ENCODE data around the gene CREB3L2. TPM values are rescaled to one million over a fixed set of nuclear protein-coding genes. Genes with fewer than 3 reads are reported as not detected.
A peak's percentile ranks its signal among the peaks of the same experiment; 100 is the strongest.
"Not testable (repeated sequence)": the region's sequence is repeated elsewhere in the genome, so short reads cannot be mapped to it uniquely, and the experiment has no call there.

Gene CREB3L2
- total RNA-seq, 1 experiment from 2014 or later: 9.0 TPM

DNA sequence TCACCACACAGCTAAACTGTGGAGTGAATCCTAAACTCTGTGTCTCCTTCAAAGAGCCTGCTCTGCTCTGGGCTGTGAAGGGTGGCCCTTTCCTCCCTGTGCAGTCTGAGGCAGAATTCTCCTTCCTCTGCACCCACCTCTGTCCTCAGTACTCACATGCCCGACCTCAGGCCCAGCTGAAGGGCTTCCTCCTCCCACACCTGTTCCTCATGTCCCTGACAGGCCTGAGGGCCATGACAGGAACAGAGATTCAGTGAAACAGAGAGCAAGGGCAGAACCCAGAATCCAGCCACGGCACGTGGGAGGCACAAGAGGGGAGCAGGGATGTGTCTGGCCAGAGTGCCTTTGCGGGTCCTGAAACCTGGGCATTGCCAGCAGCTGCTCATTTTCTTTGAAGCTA lies 13.9 kb downstream of the CREB3L2 start:
- no peak for DNase-seq (ENCODE audit: low read depth)

DNA sequence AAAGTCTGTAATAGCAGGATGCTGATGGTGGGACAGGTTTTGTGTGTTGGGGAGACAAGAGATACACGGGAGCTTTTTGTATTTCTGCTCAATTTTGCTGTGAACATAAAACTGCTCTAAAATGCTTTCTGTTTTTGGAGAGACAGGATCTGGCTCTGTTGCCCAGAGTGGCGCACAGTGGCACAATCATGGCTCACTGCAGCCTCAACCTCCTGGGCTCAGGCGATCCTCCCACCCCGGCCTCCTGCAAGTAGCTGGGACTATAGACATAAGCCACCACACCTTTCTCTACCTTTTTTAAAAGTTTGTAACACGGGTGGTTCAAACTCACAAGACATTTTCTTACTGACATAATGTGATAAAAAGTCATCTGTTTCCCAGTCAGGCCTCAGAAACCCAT lies 14.3 kb downstream of the CREB3L2 start:
- no peak for DNase-seq (ENCODE audit: low read depth)

DNA sequence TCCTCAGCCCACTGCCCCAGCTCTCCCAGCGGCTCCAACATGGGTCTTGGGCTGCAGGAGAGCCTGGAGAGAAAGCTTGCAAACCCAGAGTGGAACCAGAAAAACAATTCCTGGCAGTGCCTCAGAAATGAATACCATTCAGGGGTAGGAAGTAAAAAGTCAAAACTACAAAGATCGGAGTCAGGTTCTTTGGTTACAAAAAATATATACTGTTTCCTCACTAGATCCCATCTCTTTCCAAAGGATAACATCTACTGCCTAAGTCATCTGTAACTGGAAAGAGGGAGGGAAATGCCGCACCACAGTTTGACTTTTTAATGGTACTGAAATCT lies 14.9 kb downstream of the CREB3L2 start:
- DNase-seq (ENCODE audit: low read depth): no peak

GRCh38 chr7:137986252-137987017 lies 15.5 kb downstream of the CREB3L2 start:
- peak; percentile 61 for DNase-seq (ENCODE audit: low read depth)

DNA sequence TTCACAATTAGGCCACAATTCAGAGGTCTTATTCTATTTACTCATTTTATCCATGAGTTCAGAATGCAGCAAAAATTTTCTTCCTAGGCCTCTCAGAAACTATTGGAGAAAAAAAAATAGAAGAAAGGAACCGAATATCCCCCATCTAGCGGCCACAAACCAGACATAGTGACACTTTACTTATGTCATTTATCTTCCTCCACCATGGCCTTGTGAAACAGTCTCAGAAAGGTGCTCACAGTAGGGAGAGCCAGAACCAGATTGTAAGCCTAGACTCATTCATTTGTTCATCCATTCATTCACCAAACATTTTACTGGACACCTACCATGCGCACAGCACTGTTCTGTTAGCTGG lies 16.0 kb downstream of the CREB3L2 start:
- DNase-seq (ENCODE audit: low read depth): no peak

- no peak for DNase-seq (ENCODE audit: low read depth)
These were observed 16.5 kb downstream of the CREB3L2 start for GRCh38 chr7:137985253-137985896.

DNA sequence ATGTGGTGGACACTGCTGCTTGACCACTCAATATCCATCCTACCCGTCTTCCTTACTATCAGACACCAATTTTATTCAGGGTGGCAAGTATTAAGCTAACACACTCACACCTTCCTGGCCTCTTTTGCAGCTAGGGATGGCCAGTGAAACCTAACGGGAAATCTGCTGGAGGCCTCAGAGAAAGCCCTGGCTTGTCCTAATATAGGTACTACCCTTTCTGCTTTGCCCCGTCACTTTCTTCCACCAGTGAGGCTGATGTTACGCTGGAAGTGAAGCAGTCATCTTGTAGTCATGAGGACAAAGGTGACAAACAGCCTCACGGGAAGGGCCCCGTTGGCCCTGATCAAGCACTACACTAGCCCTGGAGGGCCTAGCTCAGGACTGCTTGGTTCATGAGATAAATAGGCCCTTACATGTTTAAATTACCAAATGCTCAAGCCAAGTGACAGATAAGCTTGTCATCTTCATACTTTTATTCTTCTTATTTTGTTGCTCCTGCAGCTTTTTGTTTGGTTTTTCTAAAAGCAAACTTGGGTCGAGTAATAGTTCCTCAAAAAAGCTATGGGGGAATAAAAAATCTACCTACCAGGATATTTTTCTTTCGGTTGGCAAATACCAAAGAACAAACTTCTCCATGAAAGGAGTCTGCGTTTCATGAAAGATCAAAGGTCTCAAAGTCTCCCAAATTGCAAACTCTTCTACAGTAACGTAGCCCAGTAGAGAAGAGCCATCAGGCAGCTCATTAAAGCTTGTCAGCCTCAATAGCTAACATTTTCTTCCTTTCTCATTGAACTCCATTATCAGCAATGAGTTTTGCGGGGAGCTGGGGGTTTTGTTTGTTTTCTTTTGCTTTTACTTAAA lies 17.5 kb downstream of the CREB3L2 start:
- no peak for DNase-seq (ENCODE audit: low read depth)

DNA sequence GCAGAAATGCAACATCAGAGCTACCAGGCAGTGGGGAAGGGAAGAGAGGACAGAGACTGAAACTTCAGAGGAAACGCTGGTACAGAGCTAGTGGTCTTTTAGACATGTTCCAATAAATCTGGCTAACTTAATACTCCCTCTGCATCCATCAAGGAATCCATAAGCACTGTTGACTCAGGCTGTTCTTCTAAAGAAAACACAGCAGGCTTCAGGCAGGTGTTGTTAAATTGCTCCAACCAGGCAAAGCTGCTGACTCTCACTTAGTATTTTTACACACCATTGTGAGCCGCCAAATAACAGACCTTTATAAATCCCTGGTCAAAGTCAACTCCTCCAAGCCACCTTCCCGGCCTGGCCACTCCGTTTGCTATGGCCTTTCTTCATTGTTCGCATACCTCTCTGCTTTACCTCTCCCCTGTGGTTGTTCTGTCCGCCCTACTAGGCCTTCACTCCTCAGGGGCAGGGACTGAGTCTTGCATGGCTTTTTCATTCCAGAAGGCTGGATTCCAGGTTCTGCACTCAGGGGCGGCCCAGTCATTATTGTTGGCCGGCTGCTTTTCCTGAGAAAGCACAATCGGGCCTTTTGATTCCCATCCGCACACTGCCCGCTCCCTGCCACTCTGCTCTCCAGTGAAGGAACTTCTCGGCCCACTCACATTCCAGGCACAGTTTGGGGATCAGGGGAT lies 18.4 kb downstream of the CREB3L2 start:
- no peak for DNase-seq (ENCODE audit: low read depth)

DNA sequence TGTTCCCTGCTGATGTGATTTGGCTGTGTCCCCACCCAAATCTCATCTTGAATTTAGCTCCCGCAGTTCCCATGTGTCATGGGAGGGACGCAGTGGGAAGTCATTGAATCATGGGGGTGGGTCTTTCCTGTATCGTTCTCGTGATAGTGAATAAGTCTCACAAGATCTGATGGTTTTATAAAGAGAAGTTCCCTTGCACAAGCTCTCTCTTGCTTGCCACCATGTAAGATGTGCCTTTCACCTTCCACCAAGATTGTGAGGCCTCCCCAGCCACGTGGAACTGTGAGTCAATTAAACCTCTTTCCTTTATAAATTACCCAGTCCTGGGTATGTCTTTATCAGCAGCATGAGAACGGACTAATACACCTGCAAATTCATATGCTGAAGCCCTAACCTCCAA lies 19.5 kb downstream of the CREB3L2 start:
- DNase-seq (ENCODE audit: low read depth): not testable (repeated sequence)

DNA sequence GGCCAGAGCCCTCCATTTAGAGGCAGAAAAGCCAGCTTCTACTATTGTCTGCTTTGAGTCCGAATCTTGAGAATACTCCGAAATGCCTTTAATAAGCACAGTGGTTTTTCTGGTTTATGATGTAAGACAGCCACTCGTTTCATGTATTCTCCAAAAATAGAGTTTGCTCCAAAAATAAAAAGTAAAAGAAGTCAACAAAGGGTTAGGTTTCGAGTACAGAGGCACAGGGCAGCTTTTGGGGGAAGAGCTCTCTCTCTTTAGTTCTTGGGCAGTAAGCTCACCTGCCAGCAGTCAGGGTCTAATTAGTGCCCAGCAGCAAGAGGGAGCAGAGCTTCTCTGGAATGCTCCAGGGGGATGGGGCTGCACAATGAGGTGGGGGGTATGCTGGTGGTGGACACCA lies 20.2 kb downstream of the CREB3L2 start:
- DNase-seq (ENCODE audit: low read depth): no peak

- no peak for DNase-seq (ENCODE audit: low read depth)
These were observed 20.7 kb downstream of the CREB3L2 start for GRCh38 chr7:137981175-137981574.

- DNase-seq (ENCODE audit: low read depth): no peak
These were observed 21.6 kb downstream of the CREB3L2 start for GRCh38 chr7:137980308-137980707.

DNA sequence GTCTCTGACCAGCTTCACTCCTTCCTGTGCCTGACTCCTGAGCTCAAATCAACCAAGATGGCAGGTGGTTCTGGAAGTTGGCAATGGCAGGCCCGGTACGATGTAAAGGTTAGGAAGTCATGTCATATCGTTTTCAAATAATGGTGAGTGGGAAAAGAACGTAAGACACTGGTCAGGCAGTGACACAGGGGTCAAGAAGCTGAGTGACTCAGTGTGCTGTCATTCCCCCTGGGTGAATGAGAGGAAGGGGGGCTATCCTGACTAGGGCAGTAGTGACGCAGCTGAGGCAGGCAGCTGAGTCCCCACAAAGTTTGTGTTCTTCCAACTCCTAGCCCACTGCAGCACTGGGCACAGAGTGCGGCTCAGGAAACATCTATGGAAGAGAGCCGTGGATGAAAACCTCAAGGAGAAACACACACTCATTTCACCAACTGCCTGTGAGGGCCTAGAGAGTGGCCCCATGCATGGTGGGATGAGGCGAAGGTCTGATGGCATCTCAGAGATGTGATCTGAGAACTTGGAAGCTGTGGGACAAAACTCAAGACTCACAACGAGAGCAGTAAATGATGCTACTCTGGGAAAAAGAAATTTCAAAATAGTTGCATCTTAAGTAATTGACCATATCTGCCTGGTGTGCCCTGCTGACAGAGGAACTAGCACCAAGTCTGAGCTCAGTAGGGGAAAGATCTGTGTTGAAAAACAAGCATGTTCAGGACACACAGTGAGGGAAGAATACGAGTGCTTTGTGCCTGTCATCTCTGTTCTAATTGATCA lies 23.2 kb downstream of the CREB3L2 start:
- peak; percentile 88 for DNase-seq (ENCODE audit: low read depth)

GRCh38 chr7:137977173-137977572 lies 24.7 kb downstream of the CREB3L2 start:
- DNase-seq (ENCODE audit: low read depth): no peak

DNA sequence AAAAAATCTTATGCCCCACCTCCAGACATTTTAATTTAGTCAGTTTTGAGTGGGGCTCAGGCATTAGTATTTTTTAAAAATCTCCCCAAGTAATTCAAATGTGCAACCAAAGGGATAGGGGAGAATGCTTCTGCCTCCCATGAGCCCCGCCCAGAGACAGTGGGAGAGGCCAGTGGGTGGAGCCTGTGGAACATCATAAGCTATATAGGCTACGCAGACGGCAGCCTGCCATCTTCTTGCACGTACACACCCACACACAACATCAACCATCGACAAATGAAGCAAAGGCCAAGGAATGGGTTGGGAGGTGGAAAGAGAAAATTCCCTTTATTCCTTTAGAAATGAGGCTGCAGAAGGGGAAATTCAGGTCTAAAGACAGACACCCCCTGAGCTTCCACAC lies 25.2 kb downstream of the CREB3L2 start:
- no peak for DNase-seq (ENCODE audit: low read depth)

DNA sequence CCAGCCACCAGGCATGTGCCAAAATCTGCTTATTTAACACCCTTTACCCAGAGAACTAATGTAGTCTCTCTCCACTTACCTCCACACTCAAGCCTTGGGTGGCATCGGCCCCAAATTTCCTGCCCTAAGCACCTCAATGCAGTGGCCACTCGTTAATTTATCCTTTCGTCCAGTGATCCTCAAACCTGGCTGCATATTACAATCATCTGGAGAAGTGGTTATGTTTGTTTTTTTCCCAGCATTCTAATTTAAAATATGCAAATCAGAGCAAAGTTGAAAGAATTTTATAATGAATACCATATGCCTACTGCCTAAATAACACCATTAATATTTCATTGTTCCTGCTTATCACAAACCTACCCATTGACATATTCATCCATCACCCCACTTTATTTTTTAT lies 25.7 kb downstream of the CREB3L2 start:
- no peak for DNase-seq (ENCODE audit: low read depth)

- DNase-seq (ENCODE audit: low read depth): no peak
These were observed 26.1 kb downstream of the CREB3L2 start for GRCh38 chr7:137975768-137976167.

DNA sequence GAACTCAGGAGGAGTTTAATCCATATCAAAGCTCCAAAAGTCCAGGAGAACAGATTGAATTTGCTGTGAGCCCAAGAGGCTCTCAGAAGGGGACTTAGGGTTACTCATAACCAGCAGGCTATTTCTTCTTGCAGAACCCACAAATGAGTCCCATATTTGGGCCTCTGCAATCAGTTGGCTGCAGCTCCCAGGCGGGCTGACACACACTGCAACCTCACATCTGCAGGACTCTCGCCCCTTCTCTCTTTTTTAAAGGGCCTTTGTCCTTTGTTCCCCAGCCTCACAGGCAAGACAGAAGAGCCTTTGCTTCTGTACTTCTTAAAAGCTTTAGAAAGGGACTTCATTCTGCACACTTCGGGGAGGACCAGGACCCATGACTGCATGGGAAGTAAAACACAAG lies 26.7 kb downstream of the CREB3L2 start:
- DNase-seq (ENCODE audit: low read depth): no peak

- DNase-seq (ENCODE audit: low read depth): no peak
These were observed 27.1 kb downstream of the CREB3L2 start for GRCh38 chr7:137974766-137975165.

GRCh38 chr7:137970253-137970975 lies 31.5 kb downstream of the CREB3L2 start:
- DNase-seq (ENCODE audit: low read depth): peak; percentile 70

DNA sequence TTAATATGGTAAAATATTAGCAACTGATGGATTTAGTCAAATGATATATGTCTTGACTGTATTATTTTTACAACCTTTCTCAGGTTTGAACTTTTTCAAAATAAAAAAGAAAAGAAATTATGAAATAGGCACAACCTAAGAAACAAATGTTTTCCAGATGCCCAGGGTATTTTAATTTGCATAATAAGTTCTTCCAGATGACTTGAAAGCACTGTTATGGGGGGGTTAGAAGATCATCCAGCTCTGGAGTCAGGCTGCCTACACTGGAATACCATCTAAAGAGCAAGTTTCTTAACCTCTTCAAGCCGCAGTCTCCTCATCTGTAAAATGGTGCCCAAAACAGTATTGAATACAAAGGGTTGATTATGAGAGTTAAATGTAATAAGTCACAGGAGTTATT lies 32.1 kb downstream of the CREB3L2 start:
- no peak for DNase-seq (ENCODE audit: low read depth)

All from Daoy (cell line).